H1 (cell line): Measurements from ENCODE around the gene CHRDL2. TPM values are rescaled to one million over a fixed set of nuclear protein-coding genes. Genes with fewer than 3 reads are reported as not detected.

Source experiments
- ASH2L ChIP-seq: fragments of 200-600, 300-600 bp; sonication (generic); IDR thresholded peaks from one replicate; pipeline ENCODE4 v1.7.1; 2017; ENCODE audit warnings: low read length
- BCL11A ChIP-seq, 2 experiments: IDR thresholded peaks; one replicate each; pipeline ENCODE4 v1.6.1; 2011; ENCODE audit warnings: low read depth in 2 of 2, low read length in 2 of 2, mild to moderate bottlenecking in 2 of 2
- CBX8 ChIP-seq: fragments of 300-800, 300-1000 bp; sonication (generic); IDR thresholded peaks from 2 replicates; pipeline ENCODE4 v1.7.1; 2016; ENCODE audit warnings: low read depth, low read length, borderline replicate concordance
- CEBPB ChIP-seq: IDR thresholded peaks from 2 replicates; pipeline ENCODE4 v1.6.1; 2012; ENCODE audit warnings: low read depth, low read length
- CHD1 ChIP-seq: IDR thresholded peaks from 2 replicates; pipeline ENCODE4 v1.6.1; 2012; ENCODE audit warnings: low read depth, low read length, improper control_type of control experiment
- EZH2 ChIP-seq: fragments of 200-600 bp; sonication (generic); IDR thresholded peaks from 2 replicates; pipeline ENCODE4 v1.7.1; 2012; ENCODE audit warnings: low read depth, mild to moderate bottlenecking, moderate library complexity, low read length, inconsistent platforms; ENCODE audit not compliant: severe bottlenecking
- FOSL1 ChIP-seq: IDR thresholded peaks from 2 replicates; pipeline ENCODE4 v1.6.1; 2011; ENCODE audit warnings: mild to moderate bottlenecking, low read depth, low read length, moderate library complexity; ENCODE audit not compliant: insufficient read depth
- GABPA ChIP-seq: IDR thresholded peaks from 2 replicates; pipeline ENCODE4 v1.6.1; 2011; ENCODE audit warnings: mild to moderate bottlenecking, low read length, moderate library complexity, borderline replicate concordance; ENCODE audit not compliant: insufficient read depth
- KDM1A ChIP-seq: fragments of 200-600, 300-600 bp; sonication (generic); IDR thresholded peaks from 2 replicates; pipeline ENCODE4 v1.7.1; 2016; ENCODE audit warnings: mild to moderate bottlenecking, low read length, borderline replicate concordance
- RAD21 ChIP-seq, 2 experiments: IDR thresholded peaks in 1 of 2; conservative IDR thresholded peaks in 1 of 2; 2 replicates each; pipeline ENCODE4 v1.6.1; 2011; ENCODE audit warnings: low read depth in 2 of 2, low read length in 2 of 2, improper control_type of control experiment in 1 of 2, inconsistent platforms in 1 of 2, mild to moderate bottlenecking in 1 of 2, moderate library complexity in 1 of 2
- RBBP5 ChIP-seq: IDR thresholded peaks from 2 replicates; pipeline ENCODE4 v1.7.1; 2012; ENCODE audit warnings: low read depth, mild to moderate bottlenecking, inconsistent platforms, low read length, moderate library complexity, borderline replicate concordance
- RFX5 ChIP-seq: IDR thresholded peaks from 2 replicates; pipeline ENCODE4 v1.6.1; 2011; ENCODE audit warnings: low read depth, low read length, improper control_type of control experiment, borderline replicate concordance
- RXRA ChIP-seq: IDR thresholded peaks from 2 replicates; pipeline ENCODE4 v1.6.1; 2011; ENCODE audit warnings: low read depth, mild to moderate bottlenecking, low read length, moderate library complexity; ENCODE audit not compliant: insufficient read depth
- SIN3A ChIP-seq, 2 experiments: IDR thresholded peaks in 1 of 2; conservative IDR thresholded peaks in 1 of 2; 2 replicates each; pipeline ENCODE4 v1.6.1; 2011 to 2012; ENCODE audit warnings: low read length in 2 of 2, improper control_type of control experiment in 1 of 2, low read depth in 1 of 2, mild to moderate bottlenecking in 1 of 2
- SIRT6 ChIP-seq: IDR thresholded peaks from one replicate; pipeline ENCODE4 v1.7.1; 2012; ENCODE audit warnings: low read length, inconsistent platforms
- SP1 ChIP-seq: IDR thresholded peaks from 2 replicates; pipeline ENCODE4 v1.6.1; 2011; ENCODE audit warnings: low read depth, low read length
- SRF ChIP-seq: IDR thresholded peaks from 2 replicates; pipeline ENCODE4 v1.6.1; 2011; ENCODE audit warnings: mild to moderate bottlenecking, low read depth, low read length, moderate library complexity
- SUZ12 ChIP-seq: fragments of 200-600 bp; sonication (generic); IDR thresholded peaks from 2 replicates; pipeline ENCODE4 v1.6.1; 2012; ENCODE audit warnings: mild to moderate bottlenecking, inconsistent platforms, low read length, moderate library complexity, mixed read lengths
- TBP ChIP-seq: IDR thresholded peaks from 2 replicates; pipeline ENCODE4 v1.6.1; 2011; ENCODE audit warnings: low read depth, low read length, improper control_type of control experiment
- TCF12 ChIP-seq: IDR thresholded peaks from 2 replicates; pipeline ENCODE4 v1.6.1; 2011; ENCODE audit warnings: low read depth, mild to moderate bottlenecking, low read length
- YY1 ChIP-seq: IDR thresholded peaks from 2 replicates; pipeline ENCODE4 v1.6.1; 2011; ENCODE audit warnings: low read depth, mild to moderate bottlenecking, low read length
- polyA plus RNA-seq, 7 experiments: library from polyadenylated mRNA; depleted of rRNA in 3 of 7; stranded (reverse) in 5 of 7; unstranded in 2 of 7; fragments of >200 nt in 5 of 7; fragments of 200-250 nt in 2 of 7; gene quantifications; 1 replicate in 5 of 7; 2 replicates in 1 of 7; 4 replicates in 1 of 7; pipeline versions ENCODE4 v1.2.1 to v1.2.3, GENCODE V29; 2011 to 2013; ENCODE audit warnings: missing spikeins in 2 of 7, mixed read lengths in 2 of 7
- total RNA-seq: library from RNA; stranded (reverse); fragmentation: NEBNext Ultra II Directional; extraction: Animal tissue kit (Norgen Biotek cat#: 25700); gene quantifications from 2 replicates; pipeline ENCODE4 v1.2.1, GENCODE V29; 2021
- TF ChIP-seq, protein P1 (sequence below): IDR thresholded peaks from 2 replicates; pipeline ENCODE4 v1.6.1; 2012; ENCODE audit warnings: inconsistent platforms
- TF ChIP-seq, protein P2 (sequence below): IDR thresholded peaks from 2 replicates; pipeline ENCODE4 v1.6.1; 2011; ENCODE audit warnings: low read depth, mild to moderate bottlenecking, low read length; ENCODE audit not compliant: insufficient read depth

Gene CHRDL2
- total and polyA plus RNA-seq, 2 of the 8 experiments (the other 6 are each of a cell fraction or from before 2014, with no cell fraction given), result 0.26 to 0.48 TPM

DNA sequence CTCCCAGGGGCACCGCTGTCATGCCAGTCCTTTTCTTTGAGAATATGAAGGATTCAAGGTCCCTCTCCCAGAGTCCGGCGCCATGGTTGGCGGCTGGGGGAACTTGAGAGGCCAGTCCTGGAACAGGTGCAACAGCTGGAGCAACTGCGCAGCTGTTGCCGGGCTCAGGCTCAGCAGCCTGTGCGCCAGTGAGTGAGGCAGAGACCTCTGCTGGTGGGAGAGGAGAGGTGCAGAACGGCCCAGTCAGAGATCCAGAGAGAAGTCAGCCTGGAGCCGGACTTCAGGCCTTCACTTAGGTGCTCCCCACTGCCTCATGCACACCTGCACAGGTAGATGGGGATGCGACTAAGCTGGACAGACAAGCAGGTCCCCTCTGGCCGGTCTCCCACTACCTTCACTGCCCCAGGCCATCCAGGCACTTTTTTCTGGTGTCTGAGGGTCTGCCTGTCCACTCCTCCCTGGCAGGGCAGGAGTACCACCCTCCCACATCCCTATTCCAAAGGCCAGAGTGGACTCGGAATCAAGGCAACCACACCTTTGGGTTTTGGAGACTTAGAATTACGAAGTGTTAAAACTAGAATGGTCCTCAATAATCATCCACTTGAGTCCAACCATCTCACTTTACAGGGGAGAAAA lies 4.6 kb downstream of the CHRDL2 start (continued):
- TF ChIP-seq, protein P1, sequence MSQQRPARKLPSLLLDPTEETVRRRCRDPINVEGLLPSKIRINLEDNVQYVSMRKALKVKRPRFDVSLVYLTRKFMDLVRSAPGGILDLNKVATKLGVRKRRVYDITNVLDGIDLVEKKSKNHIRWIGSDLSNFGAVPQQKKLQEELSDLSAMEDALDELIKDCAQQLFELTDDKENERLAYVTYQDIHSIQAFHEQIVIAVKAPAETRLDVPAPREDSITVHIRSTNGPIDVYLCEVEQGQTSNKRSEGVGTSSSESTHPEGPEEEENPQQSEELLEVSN, result no peak
- TF ChIP-seq, protein P2, sequence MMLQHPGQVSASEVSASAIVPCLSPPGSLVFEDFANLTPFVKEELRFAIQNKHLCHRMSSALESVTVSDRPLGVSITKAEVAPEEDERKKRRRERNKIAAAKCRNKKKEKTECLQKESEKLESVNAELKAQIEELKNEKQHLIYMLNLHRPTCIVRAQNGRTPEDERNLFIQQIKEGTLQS, result no peak
- TF ChIP-seq CHD1, result no peak
- no peak for TF ChIP-seq SRF
- TF ChIP-seq CBX8, result no peak
- TF ChIP-seq TCF12, result peak; percentile 86; the same call in 1 of the 2 replicates
- peak; percentile 72; the same call in 1 of the 2 replicates for TF ChIP-seq TBP
- peak; percentile 45; the same call in 1 of the 2 replicates for TF ChIP-seq YY1
- no peak for TF ChIP-seq EZH2
- TF ChIP-seq ASH2L, result no peak
- no peak for TF ChIP-seq CEBPB
- TF ChIP-seq FOSL1, result no peak
- TF ChIP-seq RFX5, result peak; percentile 75; the same call in 1 of the 2 replicates
- TF ChIP-seq GABPA, result peak; percentile 56; the same call in 1 of the 2 replicates
- no peak for TF ChIP-seq RBBP5
- TF ChIP-seq BCL11A (IDR thresholded peaks at IDR 0.05; ENCODE audit: low read depth in 2 of 2, low read length in 2 of 2), result no peak
- TF ChIP-seq SIRT6, result no peak
- TF ChIP-seq SUZ12, result no peak
- peak in 1 of 2 experiments; percentile 67; a peak in 1 of 4 replicates for TF ChIP-seq SIN3A (conservative IDR thresholded peaks at IDR 0.05 in 1 of 2, IDR thresholded peaks at IDR 0.05 in 1 of 2; ENCODE audit: low read depth in 1 of 2, low read length in 2 of 2)
- TF ChIP-seq RXRA, result no peak
- TF ChIP-seq SP1, result no peak
- TF ChIP-seq KDM1A, result no peak
- peak; percentile 83 to 92 for TF ChIP-seq RAD21 (IDR thresholded peaks at IDR 0.05 in 1 of 2, conservative IDR thresholded peaks at IDR 0.05 in 1 of 2; ENCODE audit: low read depth in 2 of 2, low read length in 2 of 2)
